Spleen (tissue), 11 donors: ENCODE data around the gene LRRC55. TPM values are rescaled to one million over a fixed set of nuclear protein-coding genes. Genes with fewer than 3 reads are reported as not detected.

Experiments used
- DNase-seq: peaks from one replicate; pipeline ENCODE4 v3.0.0-alpha.2; 2020
- H3K27ac ChIP-seq, 8 donors: fragments of 200-600 bp; sonication (generic) in 7 of 8; 1 replicate in 4 of 8; 2 replicates in 4 of 8; pipeline versions ENCODE4 v1.5.0 to v1.8.0; 2016 to 2021; ENCODE audit warnings: inconsistent platforms in 4 of 8, mild to moderate bottlenecking in 4 of 8, moderate library complexity in 1 of 8
- H3K27me3 ChIP-seq, 7 donors: fragments of 200-600 bp; sonication (generic) in 6 of 7; replicated peaks in 1 of 7; 1 replicate in 4 of 7; 2 replicates in 3 of 7; pipeline versions ENCODE4 v1.5.0 to v1.8.0; 2016 to 2021; ENCODE audit warnings: inconsistent platforms in 3 of 7, mild to moderate bottlenecking in 1 of 7
- H3K36me3 ChIP-seq, 6 donors: fragments of 200-600 bp; sonication (generic) in 5 of 6; 1 replicate in 4 of 6; 2 replicates in 2 of 6; pipeline versions ENCODE4 v1.5.0 to v1.8.0; 2016 to 2021; ENCODE audit warnings: inconsistent platforms in 2 of 6
- H3K4me1 ChIP-seq, 6 donors: fragments of 200-600 bp; sonication (generic) in 5 of 6; 1 replicate in 3 of 6; 2 replicates in 3 of 6; pipeline versions ENCODE4 v1.5.0 to v1.8.0; 2016 to 2021; ENCODE audit warnings: inconsistent platforms in 3 of 6
- H3K4me3 ChIP-seq, 8 donors: fragments of 200-600 bp; sonication (generic) in 7 of 8; 1 replicate in 4 of 8; 2 replicates in 4 of 8; pipeline versions ENCODE4 v1.5.0 to v1.8.0; 2016 to 2021; ENCODE audit warnings: inconsistent platforms in 4 of 8, mild to moderate bottlenecking in 4 of 8, moderate library complexity in 2 of 8
- H3K9me3 ChIP-seq, 8 donors: fragments of 200-600 bp; sonication (generic) in 7 of 8; 1 replicate in 4 of 8; 2 replicates in 4 of 8; pipeline versions ENCODE4 v1.5.0 to v1.8.0; 2016 to 2021; ENCODE audit warnings: inconsistent platforms in 4 of 8
- POLR2A ChIP-seq, 3 donors: fragments of 450-650 bp; IDR thresholded peaks; one replicate each; pipeline ENCODE4 v1.5.1; 2017; ENCODE audit warnings: antibody characterized with exemption in 3 of 3, mild to moderate bottlenecking in 1 of 3
- POLR2AphosphoS5 ChIP-seq, 3 donors: sonication (generic); formaldehyde crosslinking; IDR thresholded peaks; one replicate each; pipeline ENCODE4 v1.5.1; 2017; ENCODE audit warnings: antibody characterized with exemption in 3 of 3
- WGBS, 5 donors: extraction: QIAGEN DNeasy Blood & Tissue Kit in 3 of 5; methylation state at CpG; one replicate each; pipeline versions ENCODE4 v1.1.5 to v1.1.7; 2013 to 2018; 5-methylcytosine and 5-hydroxymethylcytosine counted together
- intact Hi-C: fragments of 100-400 bp; cut with DNase I; formaldehyde crosslinking; loops from one replicate; pipeline ENCODE4 v1.15.0; 2023; ENCODE audit warnings: low total_unique reads
- polyA plus RNA-seq, 3 donors: library from polyadenylated mRNA; stranded (reverse); fragments of 200-250 nt; gene quantifications; one replicate each; pipeline ENCODE4 v1.2.1, GENCODE V29; 2013
- total RNA-seq, 7 donors: library from RNA; depleted of rRNA in 3 of 7; stranded (reverse); fragments of >200 nt in 3 of 7; fragmentation: NEBNext Ultra II Directional in 4 of 7; extraction: Animal tissue kit (Norgen Biotek cat#: 25700) in 4 of 7; gene quantifications; one replicate each; pipeline versions ENCODE4 v1.1.0 to v1.2.1, GENCODE V29; 2016 to 2021
- TF ChIP-seq, protein P1 (sequence below), 11 experiments: fragments of 200-600 bp in 7 of 11; fragments of 450-650 bp in 4 of 11; sonication (generic) in 4 of 11; IDR thresholded peaks in 8 of 11; conservative IDR thresholded peaks in 3 of 11; 1 replicate in 7 of 11; 2 replicates in 4 of 11; pipeline versions ENCODE4 v1.4.0 to v1.8.0; 2016 to 2021; ENCODE audit warnings: antibody characterized with exemption in 11 of 11, inconsistent platforms in 4 of 11, mild to moderate bottlenecking in 1 of 11
- donor health status: healthy with polysubstance abuse.
- donor health status: DM: no; HTN: no; CAD: no; lungs with moderate emphysema.
- donor health status: DM: no; HTN: no; CAD: no.
- donor health status: Bipolar disorder and iron deficiency.
- donor health status: healthy.
- donor health status: DM: no; HTN: no; CAD: no.
- donor health status: DM: yes; HTN: yes; CAD: no.

LRRC55 gene
- total and polyA plus RNA-seq, 10 donors: 0.03 to 1.5 (median 0.54) TPM; not detected in 1

DNA sequence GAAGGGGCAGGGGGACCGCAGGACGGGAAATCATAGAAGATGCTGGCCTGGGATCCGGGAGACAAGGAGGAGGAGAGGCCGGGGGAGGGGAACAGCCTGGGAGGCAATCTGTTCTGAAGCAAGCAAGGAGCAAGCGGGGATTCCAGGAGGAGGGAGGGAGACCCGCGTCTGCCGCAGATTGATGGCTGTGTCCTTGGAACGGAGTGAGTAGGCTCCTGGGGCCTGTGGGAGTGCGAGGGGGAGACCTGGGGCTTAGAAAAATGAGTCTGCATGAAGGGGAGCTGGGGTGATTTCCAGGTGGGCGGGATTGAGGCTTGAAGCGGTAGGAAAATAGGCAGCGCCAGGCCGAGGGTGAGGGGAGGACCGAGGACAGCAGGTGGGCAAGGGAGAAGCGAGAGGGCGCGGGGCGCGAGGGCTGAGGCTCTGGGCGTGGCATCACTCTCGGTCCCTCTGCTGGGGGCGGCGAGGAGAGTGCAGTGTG is 1.6 kb upstream of the LRRC55 start:
- TF ChIP-seq POLR2A (IDR thresholded peaks at IDR 0.05) (no peak), POLR2AphosphoS5 (IDR thresholded peaks at IDR 0.05) (no peak)
- TF ChIP-seq, protein P1, sequence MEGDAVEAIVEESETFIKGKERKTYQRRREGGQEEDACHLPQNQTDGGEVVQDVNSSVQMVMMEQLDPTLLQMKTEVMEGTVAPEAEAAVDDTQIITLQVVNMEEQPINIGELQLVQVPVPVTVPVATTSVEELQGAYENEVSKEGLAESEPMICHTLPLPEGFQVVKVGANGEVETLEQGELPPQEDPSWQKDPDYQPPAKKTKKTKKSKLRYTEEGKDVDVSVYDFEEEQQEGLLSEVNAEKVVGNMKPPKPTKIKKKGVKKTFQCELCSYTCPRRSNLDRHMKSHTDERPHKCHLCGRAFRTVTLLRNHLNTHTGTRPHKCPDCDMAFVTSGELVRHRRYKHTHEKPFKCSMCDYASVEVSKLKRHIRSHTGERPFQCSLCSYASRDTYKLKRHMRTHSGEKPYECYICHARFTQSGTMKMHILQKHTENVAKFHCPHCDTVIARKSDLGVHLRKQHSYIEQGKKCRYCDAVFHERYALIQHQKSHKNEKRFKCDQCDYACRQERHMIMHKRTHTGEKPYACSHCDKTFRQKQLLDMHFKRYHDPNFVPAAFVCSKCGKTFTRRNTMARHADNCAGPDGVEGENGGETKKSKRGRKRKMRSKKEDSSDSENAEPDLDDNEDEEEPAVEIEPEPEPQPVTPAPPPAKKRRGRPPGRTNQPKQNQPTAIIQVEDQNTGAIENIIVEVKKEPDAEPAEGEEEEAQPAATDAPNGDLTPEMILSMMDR (IDR thresholded peaks at IDR 0.05 in 8 of 11, conservative IDR thresholded peaks at IDR 0.05 in 3 of 11): no peak
- Histone ChIP-seq H3K4me3 (no peak overlapping the region), H3K27me3 (peaks cover 0 to 54% (median 0%) of the 10 kb centered on the region in 7 donors), H3K27ac (no peak overlapping the region), H3K4me1 (peaks cover 3 to 30% (median 16%) of the 10 kb centered on the region in 6 donors), H3K9me3 (no peaks in the 10 kb centered on the region), H3K36me3 (no peaks in the 10 kb centered on the region)
- WGBS, 5 donors: 12 to 25% (median 18%) methylated on average over 23 to 24 of the region's 24 CpGs
- intact Hi-C loops: no loop called here
- no peak for DNase-seq

GRCh38 chr11:57180964-57181363 is 789 bp upstream of the LRRC55 start:
- 50 to 66% (median 58%) methylated on average over 2 of the region's 2 CpGs for WGBS, 5 donors

GRCh38 chr11:57182896-57183295 is 1.1 kb downstream of the LRRC55 start:
- H3K36me3 ChIP-seq: no peaks in the 10 kb centered on the region
- H3K4me3 ChIP-seq: no peak overlapping the region
- no peak for DNase-seq
- TF ChIP-seq, protein P1 (IDR thresholded peaks at IDR 0.05 in 8 of 11, conservative IDR thresholded peaks at IDR 0.05 in 3 of 11): no peak
- TF ChIP-seq POLR2AphosphoS5 (IDR thresholded peaks at IDR 0.05): no peak
- peaks cover 3 to 24% (median 14%) of the 10 kb centered on the region in 6 donors for H3K4me1 ChIP-seq
- H3K27me3 ChIP-seq: peaks cover 0 to 37% (median 0%) of the 10 kb centered on the region in 7 donors
- 86 to 92% (median 91%) methylated on average over 3 of the region's 3 CpGs for whole genome bisulfite sequencing, 5 donors
- H3K9me3 ChIP-seq: no peaks in the 10 kb centered on the region
- intact Hi-C loops: no loop called here
- H3K27ac ChIP-seq: no peak overlapping the region

More at GRCh38 chr11:57180964-57181363, 789 bp upstream of the LRRC55 start:
- no peaks in the 10 kb centered on the region for H3K36me3 ChIP-seq
- DNase-seq: no peak
- no peak overlapping the region for H3K4me3 ChIP-seq
- no peaks in the 10 kb centered on the region for H3K9me3 ChIP-seq
- H3K27ac ChIP-seq: no peak overlapping the region
- no peak for TF ChIP-seq POLR2A (IDR thresholded peaks at IDR 0.05)
- TF ChIP-seq, protein P1 (IDR thresholded peaks at IDR 0.05 in 8 of 11, conservative IDR thresholded peaks at IDR 0.05 in 3 of 11): no peak
- TF ChIP-seq POLR2AphosphoS5 (IDR thresholded peaks at IDR 0.05): no peak
- peaks cover 3 to 29% (median 16%) of the 10 kb centered on the region in 6 donors for H3K4me1 ChIP-seq
- peaks cover 0 to 50% (median 0%) of the 10 kb centered on the region in 7 donors for H3K27me3 ChIP-seq
- intact Hi-C loops: no loop called here

DNA sequence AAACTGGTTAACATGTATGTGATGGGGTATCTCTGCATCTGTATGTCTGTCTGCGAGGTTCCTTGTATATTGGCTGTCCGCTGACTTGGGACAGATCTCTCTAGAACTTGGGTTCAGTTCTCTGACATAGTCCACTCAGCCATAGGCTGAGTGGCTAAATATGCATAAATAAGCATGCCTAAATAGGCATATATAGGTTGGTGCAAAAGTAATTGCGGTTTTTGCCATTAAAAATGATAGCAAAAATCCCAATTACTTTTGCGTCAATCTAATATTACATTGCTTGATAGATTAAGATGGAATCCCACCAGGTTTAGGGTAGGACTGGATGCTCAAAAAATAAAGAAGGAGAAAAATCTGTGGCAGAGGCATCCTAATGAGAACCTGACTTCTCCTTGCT is 8.8 kb downstream of the LRRC55 start:
- no peaks in the 10 kb centered on the region for H3K36me3 ChIP-seq
- peaks cover 0 to 7% (median 0%) of the 10 kb centered on the region in 7 donors for H3K27me3 ChIP-seq
- H3K27ac ChIP-seq: peak overlapping the region in 2 of 8 donors; percentile 43 to 46
- no peak for DNase-seq
- H3K4me1 ChIP-seq: peaks cover 0 to 15% (median 0%) of the 10 kb centered on the region in 6 donors
- 89 to 99% (median 96%) methylated on average over 4 of the region's 4 CpGs for WGBS, 5 donors
- no peak overlapping the region for H3K4me3 ChIP-seq
- intact Hi-C loops: no loop called here
- TF ChIP-seq POLR2AphosphoS5 (IDR thresholded peaks at IDR 0.05) (no peak), POLR2A (IDR thresholded peaks at IDR 0.05) (no peak)
- TF ChIP-seq, protein P1 (IDR thresholded peaks at IDR 0.05 in 8 of 11, conservative IDR thresholded peaks at IDR 0.05 in 3 of 11): no peak
- no peaks in the 10 kb centered on the region for H3K9me3 ChIP-seq
